HEK293 (cell line): Measurements from ENCODE around the gene ANKRD22.
A peak's percentile ranks its signal among the peaks of the same experiment; 100 is the strongest.

Source experiments
- CTCF ChIA-PET: fragments of 350-600 bp; formaldehyde crosslinking; extraction: SDS; loops from one replicate; lab custom pipeline; 2021; ENCODE audit warnings: antibody characterized with exemption; lab: Yijun Ruan, JAX
- POLR2A ChIA-PET: fragments of 300-600 bp; formaldehyde crosslinking; extraction: SDS; loops from one replicate; lab custom pipeline; 2020; ENCODE audit warnings: antibody characterized with exemption, inconsistent platforms; lab: Yijun Ruan, JAX
- H3K27ac ChIP-seq: fragments of 200-500 bp; sonication (Bioruptor generic); 2 replicates; pipeline ENCODE4 v1.5.1; 2014; ENCODE audit warnings: low read depth, low read length, control low read depth, inconsistent platforms; ENCODE audit errors: extremely low read depth
- H3K36me3 ChIP-seq, 2 experiments: fragments of 200-500 bp in 1 of 2; sonication (Bioruptor generic) in 1 of 2; 1 replicate in 1 of 2; 2 replicates in 1 of 2; pipeline ENCODE4 v1.5.1; 2014 to 2017; ENCODE audit warnings: inconsistent platforms in 2 of 2, low read length in 2 of 2; ENCODE audit not compliant: control insufficient read depth in 2 of 2, insufficient read depth in 1 of 2
- H3K4me1 ChIP-seq: fragments of 200-500 bp; sonication (Bioruptor generic); 2 replicates; pipeline ENCODE4 v1.5.1; 2014; ENCODE audit warnings: mild to moderate bottlenecking, low read length, inconsistent platforms; ENCODE audit not compliant: control insufficient read depth, insufficient read depth
- H3K4me3 ChIP-seq: 2 replicates; pipeline ENCODE4 v1.5.1; 2011; ENCODE audit warnings: low read depth, mild to moderate bottlenecking, control low read depth, low read length, moderate library complexity
- H3K9me3 ChIP-seq: fragments of 200-500 bp; sonication (Bioruptor generic); 2 replicates; pipeline ENCODE4 v1.5.1; 2014; ENCODE audit warnings: low read depth, low read length, inconsistent platforms; ENCODE audit not compliant: control insufficient read depth, insufficient read depth
- KLF7 ChIP-seq: fragments of 450-650 bp; formaldehyde crosslinking; IDR thresholded peaks from 2 replicates; pipeline ENCODE4 v1.5.1; 2016; ENCODE audit warnings: missing biosample characterization, missing genetic modification characterization, borderline replicate concordance
- PRDM1 ChIP-seq: fragments of 450-650 bp; formaldehyde crosslinking; IDR thresholded peaks from 2 replicates; pipeline ENCODE4; 2016; ENCODE audit warnings: missing biosample characterization, missing genetic modification characterization
- REST ChIP-seq: fragments of 450-650 bp; formaldehyde crosslinking; IDR thresholded peaks from 2 replicates; pipeline ENCODE4 v1.5.1; 2016; ENCODE audit warnings: missing biosample characterization, missing genetic modification characterization
- SALL2 ChIP-seq: fragments of 450-650 bp; formaldehyde crosslinking; IDR thresholded peaks from 2 replicates; pipeline ENCODE4 v1.5.0; 2017; ENCODE audit warnings: missing biosample characterization, mild to moderate bottlenecking, missing genetic modification characterization, borderline replicate concordance
- SETDB1 ChIP-seq: IDR thresholded peaks from one replicate; pipeline ENCODE4 v1.6.1; 2017; ENCODE audit warnings: mild to moderate bottlenecking, low read length, moderate library complexity, mixed read lengths; ENCODE audit not compliant: insufficient read length
- ZBTB48 ChIP-seq: fragments of 450-650 bp; formaldehyde crosslinking; IDR thresholded peaks from 2 replicates; pipeline ENCODE4 v1.5.1; 2016; ENCODE audit warnings: missing biosample characterization, missing genetic modification characterization
- ZBTB6 ChIP-seq: fragments of 450-650 bp; formaldehyde crosslinking; IDR thresholded peaks from 2 replicates; pipeline ENCODE4 v1.5.1; 2017; ENCODE audit warnings: missing biosample characterization, missing genetic modification characterization
- ZBTB8A ChIP-seq: fragments of 450-650 bp; formaldehyde crosslinking; IDR thresholded peaks from 2 replicates; pipeline ENCODE4 v1.5.1; 2016; ENCODE audit warnings: missing biosample characterization, missing genetic modification characterization
- ZFP41 ChIP-seq: fragments of 450-650 bp; formaldehyde crosslinking; IDR thresholded peaks from 2 replicates; pipeline ENCODE4 v1.5.1; 2016; ENCODE audit warnings: missing biosample characterization, missing genetic modification characterization, borderline replicate concordance
- ZNF112 ChIP-seq: fragments of 450-650 bp; formaldehyde crosslinking; IDR thresholded peaks from 2 replicates; pipeline ENCODE4 v1.5.0; 2017; ENCODE audit warnings: missing biosample characterization, missing genetic modification characterization
- ZNF146 ChIP-seq: fragments of 450-650 bp; formaldehyde crosslinking; IDR thresholded peaks from 2 replicates; pipeline ENCODE4 v1.5.1; 2016; ENCODE audit warnings: missing biosample characterization, missing genetic modification characterization
- ZNF175 ChIP-seq: fragments of 450-650 bp; formaldehyde crosslinking; IDR thresholded peaks from 2 replicates; pipeline ENCODE4 v1.5.1; 2016; ENCODE audit warnings: missing biosample characterization, missing genetic modification characterization
- ZNF266 ChIP-seq: fragments of 450-650 bp; formaldehyde crosslinking; IDR thresholded peaks from 2 replicates; pipeline ENCODE4 v1.5.1; 2016; ENCODE audit warnings: missing biosample characterization, missing genetic modification characterization, low read depth
- ZNF398 ChIP-seq: fragments of 450-650 bp; formaldehyde crosslinking; IDR thresholded peaks from 2 replicates; pipeline ENCODE4 v1.5.1; 2017; ENCODE audit warnings: missing biosample characterization, missing genetic modification characterization
- ZNF600 ChIP-seq: fragments of 450-650 bp; formaldehyde crosslinking; IDR thresholded peaks from 2 replicates; pipeline ENCODE4 v1.5.1; 2016; ENCODE audit warnings: missing biosample characterization, missing genetic modification characterization
- ZNF660 ChIP-seq: fragments of 450-650 bp; IDR thresholded peaks from 2 replicates; pipeline ENCODE4 v1.5.1; 2018; ENCODE audit warnings: missing biosample characterization, mild to moderate bottlenecking, missing genetic modification characterization
- ZNF670 ChIP-seq: fragments of 450-650 bp; formaldehyde crosslinking; IDR thresholded peaks from 2 replicates; pipeline ENCODE4 v1.5.1; 2016; ENCODE audit warnings: missing biosample characterization, missing genetic modification characterization, low read depth
- ZNF704 ChIP-seq: fragments of 450-650 bp; formaldehyde crosslinking; IDR thresholded peaks from 2 replicates; pipeline ENCODE4 v1.5.1; 2016; ENCODE audit warnings: missing biosample characterization, missing genetic modification characterization
- ZNF785 ChIP-seq: fragments of 450-650 bp; formaldehyde crosslinking; IDR thresholded peaks from 2 replicates; pipeline ENCODE4 v1.5.1; 2016; ENCODE audit warnings: missing biosample characterization, missing genetic modification characterization
- TF ChIP-seq, protein P1 (sequence below): fragments of 450-650 bp; formaldehyde crosslinking; IDR thresholded peaks from 2 replicates; pipeline ENCODE4 v1.5.1; 2016; ENCODE audit warnings: missing biosample characterization, missing genetic modification characterization
- TF ChIP-seq, protein P2 (sequence below): fragments of 450-650 bp; formaldehyde crosslinking; IDR thresholded peaks from 2 replicates; pipeline ENCODE4 v1.5.1; 2016; ENCODE audit warnings: missing biosample characterization, missing genetic modification characterization
- TF ChIP-seq, protein P3 (sequence below): fragments of 450-650 bp; formaldehyde crosslinking; IDR thresholded peaks from 2 replicates; pipeline ENCODE4 v1.5.1; 2016; ENCODE audit warnings: missing biosample characterization, missing genetic modification characterization

Gene ANKRD22

GRCh38 chr10:88880282-88881076, 28.8 kb upstream of the ANKRD22 start:
- Histone ChIP-seq H3K27ac (peak overlapping the region; percentile 94), H3K4me1 (peaks cover 29% of the 10 kb centered on the region), H3K36me3 (no peaks in the 10 kb centered on the region), H3K9me3 (no peaks in the 10 kb centered on the region), H3K4me3 (peak overlapping the region; percentile 66)
- POLR2A ChIA-PET = interaction anchor here (0.8 to 1.9 kb wide), 7 partner anchors 13 to 113 kb away, joined by 3 to 11 read pairs (median 4); partner anchors contain the start of gene FAS
- CTCF ChIA-PET = interaction anchor here (0.8 to 1.7 kb wide), 2 partner anchors 41 to 44 kb away, joined by 3 to 11 read pairs; no protein-coding TSS in a partner anchor
- TF ChIP-seq ZNF660 (tag by site-specific recombination) (peak; percentile 43), ZNF146 (tag by site-specific recombination) (0 out of 2 replicates have a peak, but pooled peaks have one; percentile 2), PRDM1 (no peak; the same call in 1 of the 2 replicates), ZNF398 (tag by site-specific recombination) (peak; percentile 64; the same call in 1 of the 2 replicates), KLF7 (tag by site-specific recombination) (no peak; the same call in 1 of the 2 replicates), ZBTB6 (tag by site-specific recombination) (peak; percentile 41; the same call in 1 of the 2 replicates), ZNF785 (peak; percentile 83; the same call in 1 of the 2 replicates), ZNF266 (tag by site-specific recombination) (0 out of 2 replicates have a peak, but pooled peaks have one; percentile 32), ZNF704 (tag by site-specific recombination) (0 out of 2 replicates have a peak, but pooled peaks have one; percentile 6), ZNF670 (tag by site-specific recombination) (no peak), ZBTB48 (peak; percentile 88), SETDB1 (no peak), ZNF175 (tag by site-specific recombination) (no peak), REST (tag by site-specific recombination) (peak; percentile 58), ZBTB8A (tag by site-specific recombination) (peak; percentile 77), ZFP41 (tag by site-specific recombination) (no peak), SALL2 (tag by site-specific recombination) (no peak), ZNF112 (tag by site-specific recombination) (no peak), ZNF600 (peak; percentile 78)
- TF ChIP-seq, protein P1, sequence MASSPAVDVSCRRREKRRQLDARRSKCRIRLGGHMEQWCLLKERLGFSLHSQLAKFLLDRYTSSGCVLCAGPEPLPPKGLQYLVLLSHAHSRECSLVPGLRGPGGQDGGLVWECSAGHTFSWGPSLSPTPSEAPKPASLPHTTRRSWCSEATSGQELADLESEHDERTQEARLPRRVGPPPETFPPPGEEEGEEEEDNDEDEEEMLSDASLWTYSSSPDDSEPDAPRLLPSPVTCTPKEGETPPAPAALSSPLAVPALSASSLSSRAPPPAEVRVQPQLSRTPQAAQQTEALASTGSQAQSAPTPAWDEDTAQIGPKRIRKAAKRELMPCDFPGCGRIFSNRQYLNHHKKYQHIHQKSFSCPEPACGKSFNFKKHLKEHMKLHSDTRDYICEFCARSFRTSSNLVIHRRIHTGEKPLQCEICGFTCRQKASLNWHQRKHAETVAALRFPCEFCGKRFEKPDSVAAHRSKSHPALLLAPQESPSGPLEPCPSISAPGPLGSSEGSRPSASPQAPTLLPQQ = peak; percentile 70; the same call in 1 of the 2 replicates
- TF ChIP-seq, protein P2, sequence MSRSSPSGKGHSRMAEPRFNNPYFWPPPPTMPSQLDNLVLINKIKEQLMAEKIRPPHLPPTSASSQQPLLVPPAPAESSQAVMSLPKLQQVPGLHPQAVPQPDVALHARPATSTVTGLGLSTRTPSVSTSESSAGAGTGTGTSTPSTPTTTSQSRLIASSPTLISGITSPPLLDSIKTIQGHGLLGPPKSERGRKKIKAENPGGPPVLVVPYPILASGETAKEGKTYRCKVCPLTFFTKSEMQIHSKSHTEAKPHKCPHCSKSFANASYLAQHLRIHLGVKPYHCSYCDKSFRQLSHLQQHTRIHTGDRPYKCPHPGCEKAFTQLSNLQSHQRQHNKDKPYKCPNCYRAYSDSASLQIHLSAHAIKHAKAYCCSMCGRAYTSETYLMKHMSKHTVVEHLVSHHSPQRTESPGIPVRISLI (tag by site-specific recombination) = peak; percentile 64; the same call in 1 of the 2 replicates
- TF ChIP-seq, protein P3, sequence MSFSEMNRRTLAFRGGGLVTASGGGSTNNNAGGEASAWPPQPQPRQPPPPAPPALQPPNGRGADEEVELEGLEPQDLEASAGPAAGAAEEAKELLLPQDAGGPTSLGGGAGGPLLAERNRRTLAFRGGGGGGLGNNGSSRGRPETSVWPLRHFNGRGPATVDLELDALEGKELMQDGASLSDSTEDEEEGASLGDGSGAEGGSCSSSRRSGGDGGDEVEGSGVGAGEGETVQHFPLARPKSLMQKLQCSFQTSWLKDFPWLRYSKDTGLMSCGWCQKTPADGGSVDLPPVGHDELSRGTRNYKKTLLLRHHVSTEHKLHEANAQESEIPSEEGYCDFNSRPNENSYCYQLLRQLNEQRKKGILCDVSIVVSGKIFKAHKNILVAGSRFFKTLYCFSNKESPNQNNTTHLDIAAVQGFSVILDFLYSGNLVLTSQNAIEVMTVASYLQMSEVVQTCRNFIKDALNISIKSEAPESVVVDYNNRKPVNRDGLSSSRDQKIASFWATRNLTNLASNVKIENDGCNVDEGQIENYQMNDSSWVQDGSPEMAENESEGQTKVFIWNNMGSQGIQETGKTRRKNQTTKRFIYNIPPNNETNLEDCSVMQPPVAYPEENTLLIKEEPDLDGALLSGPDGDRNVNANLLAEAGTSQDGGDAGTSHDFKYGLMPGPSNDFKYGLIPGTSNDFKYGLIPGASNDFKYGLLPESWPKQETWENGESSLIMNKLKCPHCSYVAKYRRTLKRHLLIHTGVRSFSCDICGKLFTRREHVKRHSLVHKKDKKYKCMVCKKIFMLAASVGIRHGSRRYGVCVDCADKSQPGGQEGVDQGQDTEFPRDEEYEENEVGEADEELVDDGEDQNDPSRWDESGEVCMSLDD (tag by site-specific recombination) = peak; percentile 65; the same call in 1 of the 2 replicates
